Activated CD8-positive, alpha-beta memory T cell treated with anti-CD3 and anti-CD28 coated beads for 1 hour (primary cell): Measurements from ENCODE around the gene DNAH10.

Experiments
- DNase-seq, 2 donors: peaks; one replicate each; pipeline ENCODE4 v3.0.0-alpha.2; 2020; ENCODE audit warnings: low read depth in 1 of 2; ENCODE audit errors: extremely low read depth in 1 of 2

The DNAH10 gene

DNA sequence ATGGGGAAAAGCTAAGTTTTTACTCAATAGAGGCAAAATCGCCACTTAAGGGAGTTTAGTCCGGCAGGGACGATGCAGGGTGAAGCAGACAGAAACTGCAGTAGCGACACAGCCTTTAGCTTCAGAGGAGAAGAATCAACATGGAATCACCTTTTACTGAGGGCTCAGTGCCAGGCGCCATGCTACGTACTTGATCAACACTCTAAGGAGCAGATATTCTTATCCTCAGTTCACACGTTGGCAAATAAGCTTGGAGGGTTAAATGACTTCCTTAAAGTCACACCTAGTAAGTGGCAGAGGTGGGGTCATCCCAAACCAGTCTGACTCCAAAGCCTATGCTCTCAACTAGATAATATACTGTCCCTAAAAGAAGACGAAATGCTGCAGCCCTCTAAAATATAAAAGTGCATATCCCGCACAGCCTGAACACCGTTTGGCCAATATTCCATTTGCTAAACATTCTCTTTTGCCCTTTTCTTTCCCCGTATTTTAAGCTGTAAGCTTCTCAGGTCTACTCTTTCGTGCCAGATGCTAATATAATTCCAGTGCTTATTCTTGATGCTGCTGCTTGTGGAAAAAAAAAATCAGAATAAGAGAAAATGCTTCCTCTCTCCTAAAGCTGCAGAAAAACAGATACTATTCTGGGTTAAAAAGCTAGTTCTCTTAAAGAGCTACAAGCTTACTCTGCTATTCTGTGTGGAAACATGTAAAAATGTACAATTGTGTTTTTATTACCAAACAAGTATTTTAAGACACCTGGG, 199.7 kb downstream of the DNAH10 start:
- no peak for DNase-seq

DNA sequence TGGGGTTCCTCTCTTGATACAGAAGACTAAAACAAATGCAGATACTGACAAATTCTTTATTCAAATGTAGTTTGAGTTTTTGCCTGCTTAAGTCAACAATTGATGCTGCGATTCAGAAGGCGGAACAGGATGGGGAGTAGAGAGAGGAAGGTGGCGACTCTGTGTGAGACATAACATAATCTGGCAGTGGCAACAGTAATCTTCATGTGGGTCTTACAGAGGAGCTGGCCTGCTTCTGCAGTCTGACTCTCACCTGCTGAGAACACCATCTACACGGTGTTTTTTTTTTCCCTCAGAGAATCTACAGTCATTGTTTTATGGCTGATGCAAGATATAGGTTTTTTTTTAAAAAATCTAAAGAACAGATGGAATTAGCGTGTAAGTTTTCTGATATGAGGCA, 200.4 kb downstream of the DNAH10 start:
- no peak for DNase-seq

DNA sequence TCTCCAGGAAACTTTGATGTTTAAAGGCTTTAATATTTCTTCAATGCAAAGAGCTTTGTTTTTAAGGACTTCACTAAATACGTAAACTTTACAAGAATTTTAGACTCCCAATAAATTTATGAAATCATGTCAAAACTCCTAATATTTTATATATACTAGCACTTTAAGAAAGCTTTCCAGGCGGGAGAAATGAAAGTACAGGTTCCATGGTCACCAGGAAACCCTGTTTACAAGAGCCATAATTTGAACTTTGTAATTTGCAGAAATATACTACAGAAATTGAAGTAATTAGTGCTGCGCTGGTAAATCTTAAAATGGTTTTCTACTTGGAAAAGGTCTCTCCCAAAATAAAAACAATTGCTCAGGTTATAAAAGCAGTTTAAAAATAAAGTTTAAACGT, 201.7 kb downstream of the DNAH10 start:
- DNase-seq: no peak

DNA sequence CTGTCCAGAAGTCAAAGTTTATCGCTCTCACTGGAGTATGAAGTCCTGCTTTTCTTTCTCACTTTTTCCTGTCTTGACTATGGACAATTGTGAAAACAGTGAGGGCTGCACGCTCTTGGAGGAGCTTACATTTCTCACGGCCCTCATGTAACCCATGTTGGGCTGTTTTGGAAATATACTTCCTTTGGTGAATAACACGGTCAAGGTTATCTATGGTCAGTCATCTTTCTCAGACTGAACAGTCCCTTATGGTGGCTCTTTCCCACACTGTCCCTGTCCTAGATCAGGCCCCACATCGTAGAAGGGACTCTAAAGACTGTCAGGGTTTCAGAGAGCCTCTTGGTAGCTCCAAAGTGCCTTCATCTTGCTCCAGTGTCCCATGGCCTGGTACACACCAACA, 203.3 kb downstream of the DNAH10 start:
- DNase-seq: no peak

DNA sequence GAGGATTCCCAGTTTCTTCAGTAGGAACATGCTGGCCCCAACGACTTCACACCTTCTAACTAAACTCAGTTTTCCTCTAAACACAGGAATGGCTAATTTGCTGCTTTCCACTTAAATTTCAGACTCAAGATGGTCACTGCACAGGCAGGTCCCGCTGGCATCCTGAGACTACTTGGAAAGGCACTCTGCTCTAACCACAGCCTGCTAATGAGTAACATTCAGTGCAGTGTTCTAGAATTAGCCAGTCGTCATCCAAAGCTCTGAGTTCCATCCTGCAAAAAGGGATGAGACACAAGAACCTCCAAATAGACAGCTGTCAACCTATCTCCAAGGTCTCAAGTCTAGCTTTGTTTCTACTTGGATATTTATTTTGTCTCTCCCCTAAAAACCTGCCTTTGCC, 204.5 kb downstream of the DNAH10 start:
- DNase-seq: no peak

DNA sequence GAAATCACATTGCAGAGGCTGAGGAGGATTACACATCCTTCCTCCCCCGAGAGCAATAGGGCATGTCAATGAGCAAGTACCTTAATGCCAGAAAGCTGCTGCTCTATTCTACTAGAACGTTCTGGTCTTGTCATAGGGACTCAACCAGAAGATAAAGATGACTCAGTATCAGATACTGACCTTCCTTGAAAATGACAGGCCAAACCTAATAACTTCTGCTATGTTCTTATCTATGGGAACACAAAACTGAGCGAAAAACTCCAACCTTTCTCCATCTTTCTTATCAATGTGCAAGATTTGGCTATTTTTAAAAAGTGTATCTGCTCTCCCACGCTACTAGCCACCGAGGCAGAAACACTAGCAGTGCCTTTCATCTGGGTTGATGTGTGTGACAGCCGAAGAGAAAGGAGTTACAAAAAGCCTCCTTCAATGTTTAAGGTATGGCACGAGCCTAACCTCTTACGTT, 205.1 kb downstream of the DNAH10 start:
- DNase-seq: no peak

DNA sequence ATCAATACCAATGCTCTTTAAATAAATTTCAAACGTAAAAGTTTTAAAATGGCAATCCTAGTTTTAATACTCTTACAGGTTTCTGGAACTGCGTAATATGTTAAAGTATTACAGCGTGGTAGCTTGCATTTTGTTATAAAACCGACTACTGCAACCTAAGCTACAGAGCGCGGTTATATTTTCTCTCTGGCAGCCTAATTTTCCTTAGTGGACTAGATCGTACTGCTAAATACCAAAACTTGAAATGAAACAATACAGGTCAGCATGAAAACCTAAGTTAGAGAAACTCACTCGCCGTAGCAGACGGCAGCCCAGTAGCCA, 209.3 kb downstream of the DNAH10 start:
- DNase-seq: no peak

DNA sequence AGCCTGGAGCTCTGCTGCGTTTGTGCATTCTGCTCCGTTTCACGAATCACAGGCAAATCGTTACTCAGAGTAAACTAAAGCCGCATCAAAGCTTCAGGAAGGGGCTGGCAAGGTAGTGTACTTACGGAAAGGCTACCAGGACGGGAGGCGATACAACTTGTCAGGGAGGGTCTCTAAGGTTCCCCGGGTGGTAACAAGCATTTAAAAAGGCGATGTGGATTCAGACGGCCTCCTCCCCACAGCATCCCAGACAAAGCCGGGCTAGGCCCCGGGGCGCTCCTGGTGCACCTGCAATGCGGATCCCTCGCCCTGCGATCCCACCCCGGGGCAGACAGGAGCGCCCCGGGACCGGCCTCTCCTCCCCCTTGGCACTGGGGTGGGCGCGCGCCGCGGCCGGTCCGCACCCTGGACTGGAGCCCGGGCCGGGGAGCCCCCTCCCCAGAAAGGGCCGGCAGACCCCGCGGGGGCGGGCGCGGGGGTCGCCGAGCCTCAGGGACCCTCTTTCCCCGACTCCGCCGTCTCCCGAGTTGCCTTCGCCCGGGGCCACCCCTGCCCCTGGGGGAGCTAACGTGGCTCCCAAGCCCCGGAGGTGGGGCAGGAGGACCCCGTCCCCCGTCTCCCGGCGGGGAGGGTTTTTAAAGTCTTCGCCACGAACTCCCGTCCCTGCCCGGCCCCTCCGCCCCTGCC, 209.8 kb downstream of the DNAH10 start:
- DNase-seq: peak in 1 of 2 donors; percentile 10

DNA sequence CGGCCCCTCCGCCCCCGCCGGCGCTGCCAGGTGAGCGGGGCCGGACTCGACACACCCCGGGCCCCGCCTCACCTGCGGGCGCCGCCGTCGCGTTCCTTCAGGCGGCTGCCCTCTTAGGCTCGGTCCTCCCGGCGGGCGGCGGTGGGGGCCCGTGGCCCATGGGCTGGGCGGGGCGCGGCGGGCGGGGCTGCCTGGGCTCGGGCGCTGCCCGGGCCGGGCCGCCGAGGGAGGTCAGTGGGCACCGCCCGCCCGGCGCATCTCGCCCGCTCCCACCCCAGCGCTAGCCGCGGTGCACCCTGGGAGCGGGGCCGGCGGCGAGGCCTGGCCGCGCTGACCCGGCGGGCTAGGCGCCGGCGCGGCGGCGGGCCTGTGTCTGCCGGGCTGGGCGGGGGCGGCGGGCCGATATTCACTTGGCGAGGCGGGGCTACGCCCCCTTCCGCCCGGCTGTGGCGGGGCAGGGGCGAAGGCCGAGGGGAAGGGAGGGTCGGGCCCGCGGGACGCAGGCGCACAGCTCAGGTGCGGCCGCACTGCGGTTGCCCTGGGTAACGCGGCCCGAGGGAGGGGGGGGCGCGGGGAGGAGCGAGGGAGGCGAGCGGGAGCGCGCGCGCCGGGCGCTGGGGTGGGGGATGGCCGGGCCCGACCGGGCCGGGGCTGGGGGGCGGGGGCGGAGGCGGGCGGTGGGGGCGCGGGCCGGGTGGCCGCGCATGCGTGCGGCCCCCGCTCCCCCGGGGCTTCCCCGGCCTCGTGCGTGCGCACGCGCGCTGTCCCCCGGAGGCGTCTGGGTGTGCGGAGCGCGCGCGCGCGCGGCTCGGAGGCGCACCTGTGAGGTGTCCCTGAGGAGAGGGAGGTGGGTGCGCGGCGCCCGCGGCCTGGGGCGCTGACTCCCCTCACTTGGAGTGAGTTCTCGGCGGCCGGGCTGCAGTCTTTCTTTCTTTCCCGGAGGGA, 210.6 kb downstream of the DNAH10 start, which contains the start of the genes CCDC92 and ZNF664:
TSS of gene CCDC92 (minus strand) at position 375 of the 945 bp plus-strand sequence. CDS start 28,526 bp downstream, outside the sequence.
TSS of gene ZNF664 (plus strand) at position 759 of the 945 bp plus-strand sequence. CDS start 38,930 bp downstream, outside the sequence.
- peak; percentile 82 to 96 for DNase-seq

DNA sequence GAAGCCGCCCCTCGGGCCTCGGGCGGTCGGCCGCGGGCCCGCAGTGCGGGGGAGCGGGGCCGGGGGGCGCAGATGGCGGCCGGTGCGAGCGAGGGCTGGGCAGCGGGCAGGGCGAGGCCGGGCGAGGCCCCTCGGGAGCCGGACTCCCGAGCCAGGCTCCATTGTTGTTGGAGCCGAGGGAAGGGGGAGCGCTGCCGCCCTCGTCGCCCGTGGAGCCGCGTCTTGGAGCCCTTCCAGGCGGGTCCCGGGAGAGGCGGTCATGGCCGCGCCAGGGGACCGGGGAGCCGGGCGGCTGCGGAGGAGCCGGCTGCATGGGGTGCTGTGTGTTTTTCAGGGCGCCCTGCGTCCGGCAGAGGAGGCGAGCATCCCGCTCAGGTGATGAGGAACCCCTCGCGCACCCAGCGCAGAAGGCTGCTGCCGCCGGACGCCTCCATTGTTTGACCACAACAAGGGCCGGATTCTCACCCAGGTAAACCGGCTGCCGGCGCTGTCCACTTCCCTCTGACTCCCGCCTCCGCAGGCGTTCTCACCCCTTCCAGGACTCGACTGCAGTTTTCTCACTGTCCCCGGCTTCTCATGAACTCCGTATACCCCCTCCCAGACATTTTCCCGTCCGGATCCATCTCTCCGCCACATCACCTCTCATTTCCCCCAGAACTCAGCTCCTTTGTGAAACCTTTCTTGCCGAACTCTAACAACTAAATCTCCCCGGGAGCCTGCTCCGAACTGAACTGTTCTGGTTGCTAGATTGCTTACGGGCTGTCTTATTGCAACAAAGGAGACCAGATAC, 211.6 kb downstream of the DNAH10 start:
- peak in 1 of 2 donors; percentile 9 for DNase-seq

DNA sequence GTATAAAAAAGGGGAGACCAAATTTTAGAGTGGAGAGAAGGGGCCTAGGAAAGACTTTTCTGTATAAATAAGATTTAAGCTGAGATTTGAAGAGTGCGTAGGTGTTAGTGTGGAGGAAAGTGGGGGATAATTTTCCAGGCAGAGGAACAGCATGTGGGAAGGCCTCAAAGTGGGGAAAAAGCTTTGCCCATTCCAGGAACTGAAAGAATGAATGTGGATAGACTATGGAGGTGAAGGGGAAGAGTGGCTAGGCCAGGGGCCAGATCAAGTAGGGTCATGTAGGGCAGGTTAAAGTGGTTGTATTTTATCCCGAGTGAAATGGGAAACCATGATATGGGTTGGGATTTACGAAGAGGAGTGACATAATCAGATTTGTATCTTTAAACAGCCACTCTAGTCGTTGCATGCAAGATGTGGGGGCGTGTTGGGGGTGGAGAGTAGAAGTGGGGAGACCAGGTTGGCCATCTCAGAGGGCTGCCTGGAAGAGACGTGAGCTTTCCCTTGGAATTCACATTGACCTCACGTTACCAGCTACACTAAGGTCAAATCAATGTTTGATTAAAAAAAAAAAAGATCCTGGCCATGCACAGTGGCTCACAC, 214.2 kb downstream of the DNAH10 start:
- DNase-seq: no peak

DNA sequence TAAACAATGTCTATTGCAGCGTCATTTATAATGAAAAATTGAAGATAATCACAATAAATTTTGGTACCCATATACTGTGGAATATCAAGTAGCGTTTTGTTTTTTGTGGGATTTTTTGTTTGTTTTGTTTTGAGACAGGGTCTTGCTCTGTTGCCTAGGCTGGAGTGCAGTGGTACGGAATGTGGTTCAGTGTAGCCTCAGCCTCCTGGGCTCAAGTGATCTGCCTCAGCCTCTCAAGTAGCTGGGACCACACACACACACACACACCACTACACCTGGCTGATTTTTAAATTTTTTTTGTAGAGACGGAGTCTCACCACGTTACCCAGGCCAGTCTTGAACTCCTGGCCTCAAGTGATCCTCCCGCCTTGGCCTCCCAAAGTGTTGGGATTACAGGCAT, 217.5 kb downstream of the DNAH10 start:
- no peak for DNase-seq

DNA sequence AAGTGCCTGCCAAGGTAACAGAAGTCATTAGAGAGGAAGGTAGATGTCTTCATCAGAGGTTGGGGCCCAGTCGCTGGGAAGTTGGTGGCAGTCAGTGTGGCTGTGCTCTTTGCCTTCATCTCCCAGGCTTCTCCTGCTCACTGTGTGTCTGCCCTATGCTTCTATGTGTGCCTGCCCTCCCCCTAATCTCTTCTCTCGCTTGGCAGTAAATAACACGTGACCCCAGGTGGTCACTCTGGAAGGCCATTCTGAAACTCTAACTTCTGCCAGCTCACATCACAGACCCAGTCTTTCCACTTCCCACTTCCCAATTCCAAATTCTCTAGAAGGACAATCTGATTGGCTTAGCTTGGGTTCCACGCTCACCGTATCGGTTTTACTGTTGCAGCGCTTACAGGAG, 220.2 kb downstream of the DNAH10 start:
- no peak for DNase-seq

DNA sequence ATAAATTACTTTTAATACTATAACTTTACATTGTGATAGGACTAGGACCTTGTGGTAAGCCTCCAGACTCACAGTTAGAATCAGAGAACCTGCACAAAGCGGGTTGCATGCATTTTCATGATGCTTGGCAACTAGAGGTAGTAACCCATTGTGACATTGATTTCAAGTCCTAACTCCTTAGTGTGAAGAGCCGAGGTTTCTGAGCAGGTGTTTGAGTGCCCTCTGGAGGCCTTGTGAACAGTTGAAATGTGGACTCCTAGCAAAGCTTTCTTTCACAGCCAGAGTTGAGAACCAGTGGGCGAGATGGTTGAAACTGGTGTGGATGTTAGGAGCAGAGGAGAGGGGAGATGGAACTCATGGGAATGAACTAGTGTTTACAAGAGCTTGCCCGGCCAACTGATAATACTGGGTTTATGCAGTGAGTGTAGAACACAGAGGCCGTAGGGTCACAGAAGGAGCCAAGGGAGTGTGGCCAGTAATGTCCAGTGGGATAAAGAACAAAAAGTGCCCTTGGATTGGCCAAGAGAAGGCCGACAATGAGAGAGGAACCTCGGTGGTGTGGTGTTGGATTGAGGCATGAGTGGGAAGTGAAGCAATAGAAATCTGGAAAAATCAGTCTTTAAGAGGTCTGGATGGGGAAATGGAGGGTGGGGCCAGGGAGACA, 221.9 kb downstream of the DNAH10 start:
- DNase-seq: peak in 1 of 2 donors; percentile 6

DNA sequence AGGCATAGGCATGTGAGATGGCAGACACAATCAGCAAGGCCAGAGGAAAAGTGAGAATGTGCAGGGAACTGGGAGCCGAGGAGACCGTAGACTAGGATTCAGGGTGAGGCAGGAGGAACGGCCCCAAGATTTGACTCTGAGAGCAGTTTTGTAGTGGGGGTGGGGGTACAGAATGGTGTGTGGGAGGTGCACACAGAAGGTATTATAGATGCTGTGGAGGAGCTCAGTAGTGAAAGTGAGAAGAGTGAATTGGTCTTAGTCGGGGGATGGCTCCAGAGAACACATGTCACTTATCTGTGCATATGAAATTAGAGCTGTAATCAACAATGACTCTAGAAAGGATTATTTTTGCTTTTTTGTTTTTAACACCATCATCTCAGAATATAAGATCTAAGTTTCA, 222.8 kb downstream of the DNAH10 start:
- no peak for DNase-seq
